Measurements from ENCODE around the gene MTMR11. TPM values are rescaled to one million over a fixed set of nuclear protein-coding genes. Genes with fewer than 3 reads are reported as not detected.

Gene MTMR11
- total RNA-seq, 2 donors from 2014 or later, result 2.6 to 5.6 TPM

DNA sequence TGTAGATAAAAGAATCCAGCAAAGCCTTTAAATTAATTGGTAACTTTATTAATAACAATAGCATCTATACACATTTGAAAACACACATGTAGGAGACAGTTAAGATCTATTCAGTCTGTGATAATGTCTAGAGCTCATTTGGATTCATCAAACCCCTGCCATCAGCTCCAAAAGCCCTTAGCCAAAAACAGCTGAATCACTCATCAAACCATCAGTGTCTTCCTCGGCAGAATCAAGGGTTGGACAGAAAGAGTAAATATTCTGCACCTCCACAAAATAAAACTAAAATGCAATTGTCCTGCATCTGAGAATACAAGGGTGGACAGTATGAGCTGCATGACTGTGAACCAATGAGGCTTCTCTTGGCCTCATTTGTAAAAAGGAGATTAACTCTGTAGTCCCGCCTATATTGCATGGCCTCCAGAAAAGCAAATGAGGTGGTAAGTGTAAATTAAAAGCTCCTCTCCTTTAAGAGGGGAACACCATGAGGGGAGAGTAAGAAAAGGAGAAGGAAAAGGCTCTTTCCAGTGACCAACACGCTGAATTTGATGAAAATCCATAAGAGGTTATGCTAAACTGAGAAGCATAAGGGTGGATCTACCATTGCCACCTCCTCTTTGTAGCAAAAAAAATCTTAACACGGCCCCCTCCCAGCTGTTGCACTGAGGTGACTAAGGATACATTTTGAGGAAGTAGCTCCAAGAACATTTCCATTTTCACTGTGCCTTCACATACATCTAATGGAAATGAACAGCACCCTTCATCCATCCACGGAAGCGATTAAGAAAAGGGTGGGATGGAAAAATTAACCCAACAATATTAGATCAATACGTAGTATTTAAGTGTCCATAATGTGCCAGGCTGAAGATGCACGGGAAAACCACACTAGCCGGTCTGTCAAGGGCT is 52.0 kb downstream of the MTMR11 start:
- Mint-ChIP-seq H3K4me1 (ENCODE audit: low read depth in 2 of 2) (peaks cover 9 to 10% of the 10 kb centered on the region in 2 donors), H3K9me3 (no peaks in the 10 kb centered on the region), H3K4me3 (no peak overlapping the region), H3K36me3 (no peaks in the 10 kb centered on the region), H3K27me3 (no peaks in the 10 kb centered on the region), H3K27ac (no peak overlapping the region)
- ATAC-seq (no peak), DNase-seq (ENCODE audit: low spot score) (no peak)

DNA sequence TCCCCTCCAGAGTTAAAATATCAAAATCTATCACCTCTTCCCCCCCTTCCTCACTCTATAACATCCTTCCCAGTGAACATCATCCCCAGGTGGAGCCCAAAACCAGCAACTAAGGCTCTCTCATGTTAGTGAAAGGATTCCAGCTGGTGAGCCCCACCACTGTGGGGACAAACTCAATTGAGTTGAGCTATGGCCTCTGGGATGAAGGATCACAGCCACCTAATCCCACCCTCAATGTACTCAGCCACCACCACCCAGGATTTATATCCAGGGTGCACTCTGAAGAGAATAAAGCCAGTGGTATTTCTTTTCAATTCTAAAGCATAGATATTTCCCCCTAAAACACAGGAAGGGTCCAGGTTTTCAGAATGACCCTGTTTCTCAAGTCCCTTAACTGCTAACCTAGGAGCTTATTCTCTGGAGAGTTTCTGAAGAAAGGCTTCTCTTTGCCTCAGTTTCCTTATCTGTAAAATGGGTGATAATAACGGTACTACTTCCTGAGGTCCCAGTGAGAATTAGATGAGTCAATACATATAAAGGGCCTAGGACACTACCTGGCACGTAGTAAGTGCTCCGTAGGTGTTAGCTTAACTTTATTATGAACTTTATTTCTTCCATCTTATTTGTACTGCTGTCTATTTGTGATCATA is 53.0 kb downstream of the MTMR11 start:
- H3K27ac Mint-ChIP-seq, result no peak overlapping the region
- peaks cover 10 to 15% of the 10 kb centered on the region in 2 donors for H3K4me1 Mint-ChIP-seq (ENCODE audit: low read depth in 2 of 2)

DNA sequence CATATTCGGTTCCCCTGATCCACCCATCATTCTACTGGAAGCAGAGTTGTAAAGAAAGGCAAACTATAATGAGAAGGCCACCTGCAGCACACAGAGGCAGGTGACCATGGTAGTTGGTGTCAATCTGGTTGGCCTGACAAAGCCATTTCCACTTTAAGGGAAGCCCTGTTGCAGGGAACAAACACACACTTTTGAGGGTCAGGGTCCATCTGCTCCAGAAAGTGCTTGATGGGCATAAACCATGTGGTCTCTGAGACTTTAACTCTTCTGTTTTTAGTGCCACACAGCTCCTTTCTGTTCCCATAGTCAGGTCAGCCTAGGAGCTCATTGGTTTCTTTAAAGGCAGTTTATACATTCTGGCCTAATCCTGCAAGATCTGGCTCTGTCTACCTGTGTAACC is 54.8 kb downstream of the MTMR11 start:
- Mint-ChIP-seq H3K9me3 (no peaks in the 10 kb centered on the region), H3K27ac (no peak overlapping the region), H3K4me1 (ENCODE audit: low read depth in 2 of 2) (peaks cover 10 to 15% of the 10 kb centered on the region in 2 donors), H3K27me3 (no peaks in the 10 kb centered on the region), H3K36me3 (no peaks in the 10 kb centered on the region), H3K4me3 (no peak overlapping the region)
- DNase-seq (ENCODE audit: low spot score) (no peak), ATAC-seq (no peak)

More for the DNA sequence above, 53.0 kb downstream of the MTMR11 start:
- DNase-seq (ENCODE audit: low spot score), result no peak
- Mint-ChIP-seq H3K9me3 (no peaks in the 10 kb centered on the region), H3K27me3 (no peaks in the 10 kb centered on the region), H3K4me3 (no peak overlapping the region), H3K36me3 (no peaks in the 10 kb centered on the region)
- no peak for ATAC-seq

DNA sequence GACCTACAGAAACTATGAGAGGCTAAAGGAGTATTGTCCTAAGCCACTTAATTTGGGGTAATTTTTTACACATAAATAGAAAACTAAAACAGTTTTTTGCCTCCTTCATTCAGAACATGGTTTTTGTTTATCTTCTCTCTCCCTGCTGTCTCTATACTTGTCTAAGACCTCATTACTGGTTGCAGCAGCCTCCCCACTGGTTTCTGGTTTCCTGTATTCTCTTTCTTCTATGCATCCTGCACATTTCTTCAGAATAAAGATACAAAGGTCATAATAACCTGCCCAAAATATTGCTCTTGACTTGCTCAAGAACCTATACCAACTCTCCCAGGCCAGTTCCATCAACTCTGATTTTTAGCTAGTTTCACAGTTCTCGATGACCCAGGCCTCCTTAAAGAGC is 57.1 kb downstream of the MTMR11 start:
- Mint-ChIP-seq H3K4me3 (peak overlapping the region; percentile 5), H3K27ac (peak overlapping the region in 1 of 2 donors; percentile 25), H3K4me1 (ENCODE audit: low read depth in 2 of 2) (peaks cover 10 to 15% of the 10 kb centered on the region in 2 donors), H3K27me3 (no peaks in the 10 kb centered on the region), H3K9me3 (no peaks in the 10 kb centered on the region), H3K36me3 (no peaks in the 10 kb centered on the region)
- ATAC-seq, result no peak
- no peak for DNase-seq (ENCODE audit: low spot score)

Other genes with a start within 250 kb of the MTMR11 start
- gene FCGR1A, start 154.2 kb downstream of the MTMR11 start, total RNA-seq, result 1 to 10 TPM in 1 of 2 donors, under 1 TPM in 1; 0.93 to 1.3 TPM
- 10 to 100 TPM; 13.9 to 16.2 TPM for gene BOLA1, start 37.3 kb downstream of the MTMR11 start, total RNA-seq
- gene SV2A, start 19.0 kb downstream of the MTMR11 start, total RNA-seq, result 1 to 10 TPM; 1.4 to 7.4 TPM
- 100 to 1,000 TPM in 1 of 2 donors, 10 to 100 TPM in 1; 85.2 to 118 TPM for gene SF3B4, start 9.1 kb downstream of the MTMR11 start, total RNA-seq
- 10 to 100 TPM; 18.9 to 26.4 TPM for gene OTUD7B, start 73.8 kb upstream of the MTMR11 start, total RNA-seq
- gene VPS45, start 130.9 kb upstream of the MTMR11 start, total RNA-seq, result 10 to 100 TPM; 34.1 to 40.4 TPM
- 10 to 100 TPM; 40.9 to 65.2 TPM for gene PLEKHO1, start 213.0 kb upstream of the MTMR11 start, total RNA-seq